ENCODE results near the gene KLHDC10. TPM values are rescaled to one million over a fixed set of nuclear protein-coding genes. Genes with fewer than 3 reads are reported as not detected.
"Not testable (repeated sequence)": the region's sequence is repeated elsewhere in the genome, so short reads cannot be mapped to it uniquely, and the experiment has no call there.

The KLHDC10 gene
- polyA plus RNA-seq, 1 donor (not counting 4 experiments of a cell fraction or from before 2014, with no cell fraction given) = 22.7 TPM

GRCh38 chr7:130112662-130113425 is 42.5 kb downstream of the KLHDC10 start:
- Histone ChIP-seq H3K36me3 (ENCODE audit: control insufficient read depth in 2 of 2, extremely low read depth in 1 of 2, insufficient read depth in 2 of 2, low read length in 2 of 2) (no peaks in the 10 kb centered on the region), H2AFZ (ENCODE audit: control insufficient read depth, low read length) (no peak overlapping the region), H3K79me2 (ENCODE audit: control insufficient read depth, insufficient read depth, low read length) (no peaks in the 10 kb centered on the region), H3K27me3 (ENCODE audit: control insufficient read depth, extremely low read depth, insufficient read depth, low read length) (no peaks in the 10 kb centered on the region), H3K4me2 (ENCODE audit: control insufficient read depth, extremely low read depth, insufficient read depth, low read depth, low read length) (no peak overlapping the region), H3K9me1 (ENCODE audit: control insufficient read depth, extremely low read depth, insufficient read depth, low read length) (no peaks in the 10 kb centered on the region), H3K4me3 (ENCODE audit: control insufficient read depth in 2 of 3, extremely low read depth in 1 of 3, insufficient read depth in 2 of 3, low read depth in 1 of 3, low read length in 3 of 3) (no peak overlapping the region), H3K4me1 (ENCODE audit: control insufficient read depth, extremely low read depth, insufficient read depth, low read length) (peaks cover 6% of the 10 kb centered on the region), H3K27ac (ENCODE audit: control insufficient read depth, insufficient read depth, low read length) (no peak overlapping the region), H3K9ac (ENCODE audit: control insufficient read depth, extremely low read depth, insufficient read depth, low read length) (no peak overlapping the region), H3K9me3 (ENCODE audit: control insufficient read depth, low read depth, low read length) (no peaks in the 10 kb centered on the region), H4K20me1 (ENCODE audit: control insufficient read depth, extremely low read depth, insufficient read depth, low read length) (no peaks in the 10 kb centered on the region)
- no peak for TF ChIP-seq EZH2 (IDR thresholded peaks at IDR 0.05; ENCODE audit: low read length)
- TF ChIP-seq CTCF (optimal IDR thresholded peaks at IDR 0.05 in 1 of 3, IDR thresholded peaks at IDR 0.05 in 1 of 3, conservative IDR thresholded peaks at IDR 0.05 in 1 of 3; ENCODE audit: extremely low read depth in 1 of 3, insufficient read depth in 2 of 3, low read length in 3 of 3) = no peak
- FAIRE-seq = no peak
- no peak for DNase-seq (ENCODE audit: low read depth, low spot score)
- dilution Hi-C loops (cut with MboI; ENCODE audit: extremely low pct_ligation_motif_present, low sequenced_read_pairs) = no loop called here

- H4K20me1 ChIP-seq (ENCODE audit: control insufficient read depth, extremely low read depth, insufficient read depth, low read length); H2AFZ ChIP-seq (ENCODE audit: control insufficient read depth, low read length); DNase-seq (ENCODE audit: low read depth, low spot score); H3K4me3 ChIP-seq (ENCODE audit: control insufficient read depth in 2 of 3, extremely low read depth in 1 of 3, insufficient read depth in 2 of 3, low read depth in 1 of 3, low read length in 3 of 3); H3K27me3 ChIP-seq (ENCODE audit: control insufficient read depth, extremely low read depth, insufficient read depth, low read length); H3K9me3 ChIP-seq (ENCODE audit: control insufficient read depth, low read depth, low read length); H3K79me2 ChIP-seq (ENCODE audit: control insufficient read depth, insufficient read depth, low read length); dilution Hi-C loops (cut with MboI; ENCODE audit: extremely low pct_ligation_motif_present, low sequenced_read_pairs); H3K4me1 ChIP-seq (ENCODE audit: control insufficient read depth, extremely low read depth, insufficient read depth, low read length); H3K9me1 ChIP-seq (ENCODE audit: control insufficient read depth, extremely low read depth, insufficient read depth, low read length); H3K4me2 ChIP-seq (ENCODE audit: control insufficient read depth, extremely low read depth, insufficient read depth, low read depth, low read length); FAIRE-seq; H3K27ac ChIP-seq (ENCODE audit: control insufficient read depth, insufficient read depth, low read length); H3K36me3 ChIP-seq (ENCODE audit: control insufficient read depth in 2 of 2, extremely low read depth in 1 of 2, insufficient read depth in 2 of 2, low read length in 2 of 2); H3K9ac ChIP-seq (ENCODE audit: control insufficient read depth, extremely low read depth, insufficient read depth, low read length): not testable (repeated sequence)
Measured at GRCh38 chr7:130113426-130113805, 43.1 kb downstream of the KLHDC10 start.

GRCh38 chr7:130113887-130114286 is 43.6 kb downstream of the KLHDC10 start:
- H3K4me1 ChIP-seq (ENCODE audit: control insufficient read depth, extremely low read depth, insufficient read depth, low read length) = peaks cover 6% of the 10 kb centered on the region
- dilution Hi-C loops (cut with MboI; ENCODE audit: extremely low pct_ligation_motif_present, low sequenced_read_pairs) = no loop called here
- H3K36me3 ChIP-seq (ENCODE audit: control insufficient read depth in 2 of 2, extremely low read depth in 1 of 2, insufficient read depth in 2 of 2, low read length in 2 of 2) = no peaks in the 10 kb centered on the region
- DNase-seq (ENCODE audit: low read depth, low spot score) = no peak
- no peaks in the 10 kb centered on the region for H3K27me3 ChIP-seq (ENCODE audit: control insufficient read depth, extremely low read depth, insufficient read depth, low read length)
- no peak overlapping the region for H3K9ac ChIP-seq (ENCODE audit: control insufficient read depth, extremely low read depth, insufficient read depth, low read length)
- no peaks in the 10 kb centered on the region for H3K79me2 ChIP-seq (ENCODE audit: control insufficient read depth, insufficient read depth, low read length)
- H3K4me2 ChIP-seq (ENCODE audit: control insufficient read depth, extremely low read depth, insufficient read depth, low read depth, low read length) = no peak overlapping the region
- H4K20me1 ChIP-seq (ENCODE audit: control insufficient read depth, extremely low read depth, insufficient read depth, low read length) = no peaks in the 10 kb centered on the region
- no peaks in the 10 kb centered on the region for H3K9me3 ChIP-seq (ENCODE audit: control insufficient read depth, low read depth, low read length)
- no peak for TF ChIP-seq EZH2 (IDR thresholded peaks at IDR 0.05; ENCODE audit: low read length)
- no peak for TF ChIP-seq CTCF (optimal IDR thresholded peaks at IDR 0.05 in 1 of 3, IDR thresholded peaks at IDR 0.05 in 1 of 3, conservative IDR thresholded peaks at IDR 0.05 in 1 of 3; ENCODE audit: extremely low read depth in 1 of 3, insufficient read depth in 2 of 3, low read length in 3 of 3)
- no peaks in the 10 kb centered on the region for H3K9me1 ChIP-seq (ENCODE audit: control insufficient read depth, extremely low read depth, insufficient read depth, low read length)
- no peak overlapping the region for H3K4me3 ChIP-seq (ENCODE audit: control insufficient read depth in 2 of 3, extremely low read depth in 1 of 3, insufficient read depth in 2 of 3, low read depth in 1 of 3, low read length in 3 of 3)
- no peak overlapping the region for H2AFZ ChIP-seq (ENCODE audit: control insufficient read depth, low read length)
- FAIRE-seq = no peak
- H3K27ac ChIP-seq (ENCODE audit: control insufficient read depth, insufficient read depth, low read length) = no peak overlapping the region
